Smooth muscle cell (in vitro differentiated cells): Measurements from ENCODE around the gene SMAD7. TPM values are rescaled to one million over a fixed set of nuclear protein-coding genes. Genes with fewer than 3 reads are reported as not detected.
A peak's percentile ranks its signal among the peaks of the same experiment; 100 is the strongest.

ENCODE experiments used
- DNase-seq: peaks from one replicate; lab custom pipeline; 2025; ENCODE audit not compliant: unreplicated experiment; lab: John Stamatoyannopoulos, UW
- H2AFZ ChIP-seq: fragments of 200-600 bp; sonication (generic); 2 replicates; pipeline ENCODE4 v1.6.0; 2016; ENCODE audit warnings: antibody characterized with exemption, low read depth, mild to moderate bottlenecking
- H3F3A ChIP-seq: fragments of 200-600 bp; sonication (generic); 2 replicates; pipeline ENCODE4 v1.6.0; 2017; ENCODE audit warnings: antibody characterized with exemption, low read depth
- H3K27ac ChIP-seq: fragments of 200-600 bp; sonication (generic); 2 replicates; pipeline ENCODE4 v1.5.1; 2016; ENCODE audit warnings: low read depth, mild to moderate bottlenecking
- H3K27me3 ChIP-seq: fragments of 200-600 bp; sonication (generic); 2 replicates; pipeline ENCODE4 v1.6.1; 2016; ENCODE audit warnings: low read depth, mild to moderate bottlenecking
- H3K36me3 ChIP-seq: fragments of 200-600 bp; sonication (generic); 2 replicates; pipeline ENCODE4 v1.5.1; 2016; ENCODE audit warnings: low read depth
- H3K4me1 ChIP-seq: fragments of 200-600 bp; sonication (generic); 2 replicates; pipeline ENCODE4 v1.5.1; 2016; ENCODE audit warnings: low read depth
- H3K4me2 ChIP-seq: fragments of 200-600 bp; sonication (generic); 2 replicates; pipeline ENCODE4 v1.6.0; 2016; ENCODE audit warnings: mild to moderate bottlenecking
- H3K4me3 ChIP-seq: fragments of 200-600 bp; sonication (generic); 2 replicates; pipeline ENCODE4 v1.5.1; 2016; ENCODE audit warnings: mild to moderate bottlenecking
- H3K79me2 ChIP-seq: fragments of 200-600 bp; sonication (generic); 2 replicates; pipeline ENCODE4 v1.6.0; 2016; ENCODE audit warnings: low read depth, mild to moderate bottlenecking
- H3K9ac ChIP-seq: fragments of 200-600 bp; sonication (generic); 2 replicates; pipeline ENCODE4 v1.6.0; 2016; ENCODE audit warnings: low read depth
- H3K9me3 ChIP-seq: fragments of 200-600 bp; sonication (generic); replicated peaks from 2 replicates; pipeline ENCODE4 v1.5.1; 2016; ENCODE audit warnings: low read depth
- H4K20me1 ChIP-seq: fragments of 200-600 bp; sonication (generic); 2 replicates; pipeline ENCODE4 v1.6.0; 2016; ENCODE audit warnings: low read depth
- CTCF ChIP-seq: fragments of 200-600 bp; sonication (generic); IDR thresholded peaks from 2 replicates; pipeline ENCODE4 v1.5.1; 2017; ENCODE audit warnings: borderline replicate concordance, mild to moderate bottlenecking, antibody characterized with exemption; ENCODE audit not compliant: insufficient read depth, poor library complexity, severe bottlenecking
- WGBS: methylation state at CpG from one replicate; pipeline ENCODE4 v1.1.7; 2016; ENCODE audit warnings: low lambda C conversion rate; 5-methylcytosine and 5-hydroxymethylcytosine counted together
- polyA plus RNA-seq: library from polyadenylated mRNA; unstranded; fragments of >200 nt; fragmentation: Nextera tagmentation; extraction: Ambion mirVana; gene quantifications from 2 replicates; pipeline ENCODE4 v1.2.1, GENCODE V29; 2016
- total RNA-seq: library from RNA; depleted of rRNA; stranded (reverse); fragments of >200 nt; gene quantifications from 2 replicates; pipeline ENCODE4 v1.2.3, GENCODE V29; 2014

The SMAD7 gene
- total and polyA plus RNA-seq, 2 experiments from 2014 or later = 114 to 134 TPM

- Histone ChIP-seq H3K4me1 (peaks cover 4% of the 10 kb centered on the region), H3K36me3 (no peaks in the 10 kb centered on the region), H3K9me3 (no peaks in the 10 kb centered on the region), H3K79me2 (peaks cover 10% of the 10 kb centered on the region), H3F3A (peaks cover 42% of the 10 kb centered on the region), H3K4me2 (peak overlapping the region; percentile 66), H2AFZ (no peak overlapping the region), H3K27me3 (no peaks in the 10 kb centered on the region), H3K9ac (peak overlapping the region; percentile 93), H3K27ac (peak overlapping the region; percentile 99), H4K20me1 (no peaks in the 10 kb centered on the region), H3K4me3 (no peak overlapping the region)
- 18% methylated on average over 25 of the region's 27 CpGs for WGBS
- TF ChIP-seq CTCF = no peak
- peak; percentile 88 for DNase-seq
Measured at GRCh38 chr18:48902023-48902855, 48.5 kb downstream of the SMAD7 start.

DNA sequence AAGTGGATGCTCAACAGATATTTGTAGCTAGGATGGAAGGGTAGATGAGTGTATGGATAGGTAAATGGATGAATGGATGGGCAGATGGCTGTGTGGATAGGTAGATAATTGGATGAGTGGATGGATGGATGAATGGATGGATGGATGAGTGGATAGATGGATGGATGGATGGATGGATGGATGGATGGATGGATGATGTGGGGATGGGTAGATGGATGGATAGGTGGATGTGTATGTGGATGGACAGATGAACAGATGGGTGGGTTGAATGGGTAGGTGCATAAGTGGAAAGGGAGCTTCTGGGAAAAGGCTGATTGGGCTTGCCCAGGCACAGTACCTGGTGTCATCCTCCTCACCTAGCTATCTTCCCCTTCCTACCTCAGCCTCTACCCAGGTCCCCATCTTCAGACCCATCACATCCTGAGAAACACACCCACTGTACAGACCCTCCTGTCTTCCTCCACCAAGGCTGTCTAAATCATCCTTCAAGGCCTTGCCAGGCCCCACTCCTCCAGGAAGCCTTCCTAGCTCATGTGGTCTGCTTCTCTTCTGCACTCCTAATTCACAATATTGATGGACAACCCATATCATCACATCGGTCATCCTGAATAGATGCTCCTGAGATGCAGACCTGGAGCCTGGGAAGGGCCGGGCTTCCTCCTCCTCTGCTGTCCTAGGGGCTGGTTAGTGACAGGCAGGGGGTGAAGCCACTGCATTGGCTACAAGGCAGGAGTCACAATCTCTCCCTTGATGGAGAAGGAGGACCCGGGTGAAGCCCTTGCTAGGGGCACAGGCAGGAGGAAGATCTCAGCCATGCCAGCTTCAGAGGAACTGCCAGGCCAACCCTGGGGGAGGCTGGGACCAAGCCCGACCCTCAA, 49.4 kb downstream of the SMAD7 start:
- WGBS = 58% methylated on average over 4 of the region's 4 CpGs
- no peaks in the 10 kb centered on the region for H4K20me1 ChIP-seq
- peaks cover 46% of the 10 kb centered on the region for H3F3A ChIP-seq
- H2AFZ ChIP-seq = no peak overlapping the region
- H3K4me2 ChIP-seq = peak overlapping the region; percentile 11
- H3K9me3 ChIP-seq = no peaks in the 10 kb centered on the region
- no peak overlapping the region for H3K4me3 ChIP-seq
- H3K27me3 ChIP-seq = no peaks in the 10 kb centered on the region
- H3K9ac ChIP-seq = peak overlapping the region; percentile 7
- DNase-seq = no peak
- H3K79me2 ChIP-seq = peaks cover 3% of the 10 kb centered on the region
- peak overlapping the region; percentile 99 for H3K27ac ChIP-seq
- peaks cover 4% of the 10 kb centered on the region for H3K4me1 ChIP-seq
- no peak for TF ChIP-seq CTCF
- H3K36me3 ChIP-seq = no peaks in the 10 kb centered on the region

GRCh38 chr18:48900469-48900868, 50.3 kb downstream of the SMAD7 start:
- 88% methylated on average over 1 of the region's 1 CpG for WGBS
- H2AFZ ChIP-seq = no peak overlapping the region

More at GRCh38 chr18:48900469-48900868, 50.3 kb downstream of the SMAD7 start:
- TF ChIP-seq CTCF = no peak
- peaks cover 48% of the 10 kb centered on the region for H3F3A ChIP-seq
- H3K9me3 ChIP-seq = no peaks in the 10 kb centered on the region
- DNase-seq = no peak
- no peaks in the 10 kb centered on the region for H3K27me3 ChIP-seq
- no peak overlapping the region for H3K9ac ChIP-seq
- H4K20me1 ChIP-seq = no peaks in the 10 kb centered on the region
- peak overlapping the region; percentile 99 for H3K27ac ChIP-seq
- H3K4me2 ChIP-seq = no peak overlapping the region
- no peaks in the 10 kb centered on the region for H3K36me3 ChIP-seq
- H3K79me2 ChIP-seq = no peaks in the 10 kb centered on the region
- no peak overlapping the region for H3K4me3 ChIP-seq
- peaks cover 4% of the 10 kb centered on the region for H3K4me1 ChIP-seq
